ENCODE results near the gene ANTXR2. TPM values are rescaled to one million over a fixed set of nuclear protein-coding genes. Genes with fewer than 3 reads are reported as not detected.

Gene ANTXR2
- 23.5 TPM for polyA plus RNA-seq (2012; ENCODE audit: insufficient read length, low read depth)

- TF ChIP-seq TAF1 (IDR thresholded peaks at IDR 0.05; ENCODE audit: borderline replicate concordance, insufficient read depth, low read length): peak; percentile 66; the same call in 1 of the 2 replicates
- TF ChIP-seq, protein P1, sequence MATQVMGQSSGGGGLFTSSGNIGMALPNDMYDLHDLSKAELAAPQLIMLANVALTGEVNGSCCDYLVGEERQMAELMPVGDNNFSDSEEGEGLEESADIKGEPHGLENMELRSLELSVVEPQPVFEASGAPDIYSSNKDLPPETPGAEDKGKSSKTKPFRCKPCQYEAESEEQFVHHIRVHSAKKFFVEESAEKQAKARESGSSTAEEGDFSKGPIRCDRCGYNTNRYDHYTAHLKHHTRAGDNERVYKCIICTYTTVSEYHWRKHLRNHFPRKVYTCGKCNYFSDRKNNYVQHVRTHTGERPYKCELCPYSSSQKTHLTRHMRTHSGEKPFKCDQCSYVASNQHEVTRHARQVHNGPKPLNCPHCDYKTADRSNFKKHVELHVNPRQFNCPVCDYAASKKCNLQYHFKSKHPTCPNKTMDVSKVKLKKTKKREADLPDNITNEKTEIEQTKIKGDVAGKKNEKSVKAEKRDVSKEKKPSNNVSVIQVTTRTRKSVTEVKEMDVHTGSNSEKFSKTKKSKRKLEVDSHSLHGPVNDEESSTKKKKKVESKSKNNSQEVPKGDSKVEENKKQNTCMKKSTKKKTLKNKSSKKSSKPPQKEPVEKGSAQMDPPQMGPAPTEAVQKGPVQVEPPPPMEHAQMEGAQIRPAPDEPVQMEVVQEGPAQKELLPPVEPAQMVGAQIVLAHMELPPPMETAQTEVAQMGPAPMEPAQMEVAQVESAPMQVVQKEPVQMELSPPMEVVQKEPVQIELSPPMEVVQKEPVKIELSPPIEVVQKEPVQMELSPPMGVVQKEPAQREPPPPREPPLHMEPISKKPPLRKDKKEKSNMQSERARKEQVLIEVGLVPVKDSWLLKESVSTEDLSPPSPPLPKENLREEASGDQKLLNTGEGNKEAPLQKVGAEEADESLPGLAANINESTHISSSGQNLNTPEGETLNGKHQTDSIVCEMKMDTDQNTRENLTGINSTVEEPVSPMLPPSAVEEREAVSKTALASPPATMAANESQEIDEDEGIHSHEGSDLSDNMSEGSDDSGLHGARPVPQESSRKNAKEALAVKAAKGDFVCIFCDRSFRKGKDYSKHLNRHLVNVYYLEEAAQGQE (IDR thresholded peaks at IDR 0.05; ENCODE audit: insufficient read depth in 1 of 2, low read depth in 2 of 2, low read length in 2 of 2): peak in 1 of 2 experiments; percentile 51; a peak in 1 of 4 replicates
- peak; percentile 91 for TF ChIP-seq POLR2AphosphoS5 (IDR thresholded peaks at IDR 0.05; ENCODE audit: low read depth, low read length)
- TF ChIP-seq FOXP2 (optimal IDR thresholded peaks at IDR 0.05; ENCODE audit: borderline replicate concordance, extremely low read depth, extremely low read length, insufficient read depth): no peak
- peak; percentile 93 for TF ChIP-seq SIN3A (IDR thresholded peaks at IDR 0.05; ENCODE audit: borderline replicate concordance, insufficient read depth, low read length)
Measured at GRCh38 chr4:80072744-80073472, at the start of gene ANTXR2. ANTXR2 (minus strand) TSS chr4:80073229; CDS start chr4:80072560, 669 bp downstream.

- TF ChIP-seq SIN3A (IDR thresholded peaks at IDR 0.05; ENCODE audit: borderline replicate concordance, insufficient read depth, low read length): no peak
- no peak for TF ChIP-seq POLR2AphosphoS5 (IDR thresholded peaks at IDR 0.05; ENCODE audit: low read depth, low read length)
- TF ChIP-seq, protein P1 (IDR thresholded peaks at IDR 0.05; ENCODE audit: insufficient read depth in 1 of 2, low read depth in 2 of 2, low read length in 2 of 2): no peak
- TF ChIP-seq TAF1 (IDR thresholded peaks at IDR 0.05; ENCODE audit: borderline replicate concordance, insufficient read depth, low read length): no peak
- TF ChIP-seq FOXP2 (optimal IDR thresholded peaks at IDR 0.05; ENCODE audit: borderline replicate concordance, extremely low read depth, extremely low read length, insufficient read depth): no peak
Measured at GRCh38 chr4:80116516-80116915, 43.5 kb upstream of the ANTXR2 start.

DNA sequence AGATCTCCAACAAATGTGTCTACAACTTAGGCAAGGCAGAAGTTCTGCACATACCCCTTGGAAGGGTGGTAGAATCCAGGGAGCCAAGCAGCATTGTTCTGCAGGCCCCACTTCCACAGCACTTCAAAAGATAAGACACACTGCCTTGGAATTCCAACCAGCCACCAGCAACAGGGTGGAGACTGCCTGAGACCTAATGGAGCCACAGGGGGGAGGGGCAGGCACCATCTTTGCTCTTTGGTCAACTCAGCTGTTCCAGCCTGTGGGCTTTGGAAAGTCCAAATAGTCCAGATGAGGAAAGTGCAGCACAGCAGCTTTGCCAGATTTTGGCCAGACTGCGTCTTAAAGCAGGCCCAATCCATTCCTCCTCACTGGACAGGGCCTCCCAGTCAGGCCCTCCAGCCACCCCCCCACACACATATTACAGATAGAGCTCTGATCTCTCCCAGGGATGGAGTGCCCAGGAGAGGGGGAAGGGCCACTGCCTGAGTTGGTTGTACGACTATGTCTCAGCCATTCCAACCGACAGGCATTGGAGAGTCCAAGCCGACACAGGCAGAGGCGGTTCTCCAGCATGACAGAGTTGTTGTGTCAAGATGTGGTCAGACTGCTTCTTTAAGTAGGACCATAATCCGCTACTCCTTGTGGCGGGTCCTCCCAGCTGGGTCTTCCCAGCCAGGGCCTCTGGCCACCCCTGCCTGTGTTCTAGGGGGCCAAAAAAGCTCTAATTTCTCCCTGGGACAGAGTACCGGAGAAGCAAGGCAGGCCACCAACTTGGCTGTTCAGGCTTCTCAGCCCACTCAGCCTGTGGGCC, 42.5 kb upstream of the ANTXR2 start:
- TF ChIP-seq SIN3A (IDR thresholded peaks at IDR 0.05; ENCODE audit: borderline replicate concordance, insufficient read depth, low read length) (no peak), TAF1 (IDR thresholded peaks at IDR 0.05; ENCODE audit: borderline replicate concordance, insufficient read depth, low read length) (no peak), FOXP2 (optimal IDR thresholded peaks at IDR 0.05; ENCODE audit: borderline replicate concordance, extremely low read depth, extremely low read length, insufficient read depth) (no peak), POLR2AphosphoS5 (IDR thresholded peaks at IDR 0.05; ENCODE audit: low read depth, low read length) (no peak)
- TF ChIP-seq, protein P1 (IDR thresholded peaks at IDR 0.05; ENCODE audit: insufficient read depth in 1 of 2, low read depth in 2 of 2, low read length in 2 of 2): no peak

GRCh38 chr4:80114732-80115265, 41.8 kb upstream of the ANTXR2 start:
- TF ChIP-seq POLR2AphosphoS5 (IDR thresholded peaks at IDR 0.05; ENCODE audit: low read depth, low read length) (no peak), TAF1 (IDR thresholded peaks at IDR 0.05; ENCODE audit: borderline replicate concordance, insufficient read depth, low read length) (no peak), FOXP2 (optimal IDR thresholded peaks at IDR 0.05; ENCODE audit: borderline replicate concordance, extremely low read depth, extremely low read length, insufficient read depth) (no peak), SIN3A (IDR thresholded peaks at IDR 0.05; ENCODE audit: borderline replicate concordance, insufficient read depth, low read length) (no peak)
- TF ChIP-seq, protein P1 (IDR thresholded peaks at IDR 0.05; ENCODE audit: insufficient read depth in 1 of 2, low read depth in 2 of 2, low read length in 2 of 2): no peak

Measured in PFSK-1 (cell line).